Coronary artery (tissue), 2 donors: Measurements from ENCODE around the gene CDK5RAP3.
"Not testable (repeated sequence)": the region's sequence is repeated elsewhere in the genome, so short reads cannot be mapped to it uniquely, and the experiment has no call there.

Experiments
- DNase-seq: peaks from one replicate; pipeline ENCODE4 v3.0.0-alpha.2; 2017; ENCODE audit warnings: low spot score
- H3K27ac ChIP-seq, 2 donors: fragments of 200-600 bp; sonication (generic); one replicate each; pipeline ENCODE4 v1.5.1; 2016 to 2019
- H3K4me3 ChIP-seq: fragments of 200-600 bp; sonication (generic); 2 replicates; pipeline ENCODE4 v1.5.1; 2016; ENCODE audit warnings: mild to moderate bottlenecking, moderate library complexity
- TF ChIP-seq, protein P1 (sequence below): fragments of 200-600 bp; sonication (generic); IDR thresholded peaks from one replicate; pipeline ENCODE4 v1.5.1; 2019; ENCODE audit warnings: antibody characterized with exemption

Gene CDK5RAP3

GRCh38 chr17:47999582-47999981 is 28.7 kb downstream of the CDK5RAP3 start:
- TF ChIP-seq, protein P1, sequence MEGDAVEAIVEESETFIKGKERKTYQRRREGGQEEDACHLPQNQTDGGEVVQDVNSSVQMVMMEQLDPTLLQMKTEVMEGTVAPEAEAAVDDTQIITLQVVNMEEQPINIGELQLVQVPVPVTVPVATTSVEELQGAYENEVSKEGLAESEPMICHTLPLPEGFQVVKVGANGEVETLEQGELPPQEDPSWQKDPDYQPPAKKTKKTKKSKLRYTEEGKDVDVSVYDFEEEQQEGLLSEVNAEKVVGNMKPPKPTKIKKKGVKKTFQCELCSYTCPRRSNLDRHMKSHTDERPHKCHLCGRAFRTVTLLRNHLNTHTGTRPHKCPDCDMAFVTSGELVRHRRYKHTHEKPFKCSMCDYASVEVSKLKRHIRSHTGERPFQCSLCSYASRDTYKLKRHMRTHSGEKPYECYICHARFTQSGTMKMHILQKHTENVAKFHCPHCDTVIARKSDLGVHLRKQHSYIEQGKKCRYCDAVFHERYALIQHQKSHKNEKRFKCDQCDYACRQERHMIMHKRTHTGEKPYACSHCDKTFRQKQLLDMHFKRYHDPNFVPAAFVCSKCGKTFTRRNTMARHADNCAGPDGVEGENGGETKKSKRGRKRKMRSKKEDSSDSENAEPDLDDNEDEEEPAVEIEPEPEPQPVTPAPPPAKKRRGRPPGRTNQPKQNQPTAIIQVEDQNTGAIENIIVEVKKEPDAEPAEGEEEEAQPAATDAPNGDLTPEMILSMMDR = no peak
- Histone ChIP-seq H3K4me3 (no peak overlapping the region), H3K27ac (no peak overlapping the region)
- no peak for DNase-seq

DNA sequence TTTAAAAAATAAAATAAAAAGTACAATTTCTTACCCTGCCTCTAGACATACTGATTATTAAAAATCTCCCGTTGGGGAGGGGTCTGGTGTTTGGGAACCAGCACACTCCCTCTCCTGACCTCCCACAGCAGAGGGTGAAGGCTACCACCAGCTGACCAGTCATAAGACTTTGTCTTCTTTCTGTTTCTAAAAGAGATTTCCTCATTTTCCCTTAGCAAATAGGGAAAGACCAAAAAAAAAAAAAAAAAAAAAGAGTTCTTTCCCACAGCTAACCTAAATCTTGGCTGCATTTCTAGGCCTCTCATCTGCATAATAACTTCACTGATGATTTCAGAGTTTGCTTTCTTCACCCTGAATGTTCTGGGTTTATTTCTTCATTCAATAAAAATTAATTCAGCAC is 30.3 kb downstream of the CDK5RAP3 start:
- no peak for DNase-seq

DNA sequence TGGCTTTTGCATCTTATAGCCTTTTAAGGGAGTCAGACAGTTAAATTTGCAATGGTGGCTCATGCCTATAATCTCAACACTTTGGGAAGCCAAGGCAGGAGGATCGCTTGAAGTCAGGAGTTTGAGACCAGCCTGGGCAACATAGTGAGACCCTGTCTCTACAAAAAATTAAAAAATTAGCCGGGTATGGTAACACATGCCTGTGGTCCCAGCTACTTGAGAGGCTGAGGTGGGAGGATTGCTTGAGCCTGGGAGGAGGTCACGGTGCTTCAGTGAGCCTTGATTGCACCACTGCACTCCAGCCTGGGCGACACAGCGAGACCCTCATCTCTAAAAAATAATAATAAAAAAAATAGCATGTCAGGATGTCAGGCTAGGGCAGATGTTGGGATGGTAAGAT is 30.7 kb downstream of the CDK5RAP3 start:
- peak overlapping the region in 1 of 2 donors; percentile 83 for H3K27ac ChIP-seq
- DNase-seq, H3K4me3 ChIP-seq: not testable (repeated sequence)

More for the DNA sequence above, 30.3 kb downstream of the CDK5RAP3 start:
- TF ChIP-seq, protein P1 = no peak
- H3K27ac ChIP-seq = peak overlapping the region in 1 of 2 donors; percentile 83
- H3K4me3 ChIP-seq = no peak overlapping the region

GRCh38 chr17:48002266-48002915 is 31.5 kb downstream of the CDK5RAP3 start:
- H3K4me3 ChIP-seq = peak overlapping the region; percentile 34
- TF ChIP-seq, protein P1 = no peak
- no peak for DNase-seq
- H3K27ac ChIP-seq = peak overlapping the region; percentile 32 to 83

DNA sequence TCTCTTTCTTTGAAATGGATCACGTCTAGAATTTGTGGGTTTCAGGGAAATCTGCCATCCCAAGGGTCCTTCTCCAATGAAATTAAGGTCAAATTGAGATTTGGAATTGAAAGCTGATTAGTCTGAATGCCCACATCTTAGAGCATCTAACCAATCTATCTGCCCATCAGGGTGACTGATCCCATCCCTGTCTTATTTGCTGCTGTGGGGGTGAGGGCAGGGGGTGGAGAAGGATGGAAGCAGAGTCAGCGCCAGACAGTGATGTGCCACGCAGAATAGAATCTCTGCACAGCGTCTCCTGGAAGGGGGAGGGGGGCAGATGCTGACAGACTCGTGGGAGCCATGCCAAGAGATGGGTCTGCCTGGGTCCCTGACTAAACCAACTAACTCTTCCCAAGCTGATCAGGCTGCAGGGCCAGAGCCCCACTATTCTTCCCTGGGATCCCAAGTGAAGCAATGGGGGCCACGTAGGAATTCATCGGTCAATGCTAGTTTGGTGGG is 32.1 kb downstream of the CDK5RAP3 start:
- TF ChIP-seq, protein P1 = no peak
- no peak for DNase-seq
- peak overlapping the region in 1 of 2 donors; percentile 60 for H3K27ac ChIP-seq
- no peak overlapping the region for H3K4me3 ChIP-seq

- TF ChIP-seq, protein P1 = no peak
- H3K27ac ChIP-seq = peak overlapping the region in 1 of 2 donors; percentile 60
- no peak for DNase-seq
- H3K4me3 ChIP-seq = no peak overlapping the region
These were observed 32.7 kb downstream of the CDK5RAP3 start for GRCh38 chr17:48003417-48004151.

DNA sequence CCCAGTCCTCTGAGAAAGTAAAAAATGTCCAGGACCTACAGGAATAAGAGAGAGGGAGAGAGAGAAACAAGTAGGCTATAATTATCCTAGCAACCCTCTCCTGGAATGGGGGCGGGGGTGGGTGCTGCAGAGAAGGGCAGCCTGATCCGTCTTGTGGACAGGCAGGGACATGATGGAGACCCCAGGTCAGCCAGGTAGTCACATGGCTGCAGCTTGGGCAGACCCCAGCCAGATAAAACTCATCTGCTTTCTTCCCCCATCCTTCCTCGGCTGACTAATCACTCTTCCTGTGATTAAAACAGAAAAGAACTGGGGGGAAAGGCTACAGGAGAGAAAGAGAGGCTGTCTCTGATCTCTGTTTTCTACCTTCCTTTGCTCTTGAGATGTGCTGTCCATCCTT is 34.1 kb downstream of the CDK5RAP3 start:
- TF ChIP-seq, protein P1 = no peak
- no peak for DNase-seq
- H3K4me3 ChIP-seq = no peak overlapping the region
- no peak overlapping the region for H3K27ac ChIP-seq
